Measurements from ENCODE around the gene DNAH9.

The DNAH9 gene

DNA sequence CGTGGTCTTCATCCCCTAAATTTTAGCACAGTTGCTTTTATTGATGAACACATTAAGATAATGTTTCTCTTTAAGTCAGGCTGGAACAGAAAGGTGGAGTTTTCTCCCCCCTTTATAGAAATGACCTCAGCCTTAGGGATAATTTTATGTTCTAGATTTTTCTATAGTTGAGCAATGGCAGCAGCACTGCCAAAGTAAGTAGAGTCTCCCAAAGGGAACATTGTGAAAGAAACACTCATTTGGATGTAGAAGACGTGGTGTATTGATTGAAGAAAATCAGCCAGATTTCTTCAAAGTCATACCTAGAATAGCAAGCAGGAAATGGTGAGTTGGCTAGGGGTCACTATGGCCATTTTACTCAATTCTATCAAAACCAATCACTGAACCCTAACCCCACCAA, 122.5 kb downstream of the DNAH9 start:
- Histone ChIP-seq H3K9me2 (replicated peaks; ENCODE audit: control insufficient read depth, low read length) (no peaks in the 10 kb centered on the region), H3K79me2 (ENCODE audit: control insufficient read depth, low read length) (no peaks in the 10 kb centered on the region), H3K4me3 (ENCODE audit: low read length) (no peak overlapping the region), H3K9me3 (ENCODE audit: control insufficient read depth, insufficient read depth, low read length) (no peaks in the 10 kb centered on the region), H3K4me1 (ENCODE audit: control insufficient read depth, low read length) (no peaks in the 10 kb centered on the region), H3K4me2 (ENCODE audit: low read length) (no peak overlapping the region), H3K36me3 (ENCODE audit: control insufficient read depth, low read length) (no peaks in the 10 kb centered on the region), H3F3A (ENCODE audit: control insufficient read depth, insufficient read depth) (no peaks in the 10 kb centered on the region), H3K27ac (ENCODE audit: low read depth, low read length) (no peak overlapping the region), H4K20me1 (ENCODE audit: control insufficient read depth, insufficient read depth, low read depth, low read length) (no peaks in the 10 kb centered on the region), H3K27me3 (ENCODE audit: control insufficient read depth, low read length) (no peaks in the 10 kb centered on the region)
- no peak for TF ChIP-seq EZH2phosphoT487 (IDR thresholded peaks at IDR 0.05; ENCODE audit: borderline replicate concordance, low read length)
- TF ChIP-seq, protein P1, sequence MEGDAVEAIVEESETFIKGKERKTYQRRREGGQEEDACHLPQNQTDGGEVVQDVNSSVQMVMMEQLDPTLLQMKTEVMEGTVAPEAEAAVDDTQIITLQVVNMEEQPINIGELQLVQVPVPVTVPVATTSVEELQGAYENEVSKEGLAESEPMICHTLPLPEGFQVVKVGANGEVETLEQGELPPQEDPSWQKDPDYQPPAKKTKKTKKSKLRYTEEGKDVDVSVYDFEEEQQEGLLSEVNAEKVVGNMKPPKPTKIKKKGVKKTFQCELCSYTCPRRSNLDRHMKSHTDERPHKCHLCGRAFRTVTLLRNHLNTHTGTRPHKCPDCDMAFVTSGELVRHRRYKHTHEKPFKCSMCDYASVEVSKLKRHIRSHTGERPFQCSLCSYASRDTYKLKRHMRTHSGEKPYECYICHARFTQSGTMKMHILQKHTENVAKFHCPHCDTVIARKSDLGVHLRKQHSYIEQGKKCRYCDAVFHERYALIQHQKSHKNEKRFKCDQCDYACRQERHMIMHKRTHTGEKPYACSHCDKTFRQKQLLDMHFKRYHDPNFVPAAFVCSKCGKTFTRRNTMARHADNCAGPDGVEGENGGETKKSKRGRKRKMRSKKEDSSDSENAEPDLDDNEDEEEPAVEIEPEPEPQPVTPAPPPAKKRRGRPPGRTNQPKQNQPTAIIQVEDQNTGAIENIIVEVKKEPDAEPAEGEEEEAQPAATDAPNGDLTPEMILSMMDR (IDR thresholded peaks at IDR 0.05; ENCODE audit: low read depth, low read length, poor library complexity, severe bottlenecking), result no peak

DNA sequence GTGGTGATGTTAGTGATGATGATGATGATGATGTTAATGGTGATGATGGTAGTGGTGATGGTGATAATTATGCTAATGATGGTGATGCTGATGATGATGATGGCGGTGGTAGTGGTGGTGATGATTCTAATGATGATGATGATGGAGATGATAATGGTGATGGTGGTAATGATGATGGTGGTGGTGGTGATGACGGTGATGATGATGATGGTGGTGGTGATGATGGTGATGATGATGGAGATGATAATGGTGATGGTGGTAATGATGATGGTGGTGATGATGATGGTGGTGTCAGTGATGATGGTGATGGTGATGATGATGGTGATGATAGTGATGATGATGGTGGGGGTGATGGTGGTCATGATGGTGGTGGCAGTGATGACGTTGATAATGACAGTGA, 132.5 kb downstream of the DNAH9 start:
- Histone ChIP-seq H3F3A (ENCODE audit: control insufficient read depth, insufficient read depth) (no peaks in the 10 kb centered on the region), H3K9me3 (ENCODE audit: control insufficient read depth, insufficient read depth, low read length) (no peaks in the 10 kb centered on the region; the same call in 1 of the 2 replicates), H3K27ac (ENCODE audit: low read depth, low read length) (no peak overlapping the region), H3K9me2 (replicated peaks; ENCODE audit: control insufficient read depth, low read length) (no peaks in the 10 kb centered on the region), H3K4me2 (ENCODE audit: low read length) (no peak overlapping the region), H3K4me1 (ENCODE audit: control insufficient read depth, low read length) (no peaks in the 10 kb centered on the region), H3K79me2 (ENCODE audit: control insufficient read depth, low read length) (no peaks in the 10 kb centered on the region), H3K27me3 (ENCODE audit: control insufficient read depth, low read length) (no peaks in the 10 kb centered on the region), H3K4me3 (ENCODE audit: low read length) (no peak overlapping the region), H3K36me3 (ENCODE audit: control insufficient read depth, low read length) (no peaks in the 10 kb centered on the region), H4K20me1 (ENCODE audit: control insufficient read depth, insufficient read depth, low read depth, low read length) (no peaks in the 10 kb centered on the region)
- TF ChIP-seq, protein P1 (IDR thresholded peaks at IDR 0.05; ENCODE audit: low read depth, low read length, poor library complexity, severe bottlenecking), result no peak
- no peak for TF ChIP-seq EZH2phosphoT487 (IDR thresholded peaks at IDR 0.05; ENCODE audit: borderline replicate concordance, low read length)

DNA sequence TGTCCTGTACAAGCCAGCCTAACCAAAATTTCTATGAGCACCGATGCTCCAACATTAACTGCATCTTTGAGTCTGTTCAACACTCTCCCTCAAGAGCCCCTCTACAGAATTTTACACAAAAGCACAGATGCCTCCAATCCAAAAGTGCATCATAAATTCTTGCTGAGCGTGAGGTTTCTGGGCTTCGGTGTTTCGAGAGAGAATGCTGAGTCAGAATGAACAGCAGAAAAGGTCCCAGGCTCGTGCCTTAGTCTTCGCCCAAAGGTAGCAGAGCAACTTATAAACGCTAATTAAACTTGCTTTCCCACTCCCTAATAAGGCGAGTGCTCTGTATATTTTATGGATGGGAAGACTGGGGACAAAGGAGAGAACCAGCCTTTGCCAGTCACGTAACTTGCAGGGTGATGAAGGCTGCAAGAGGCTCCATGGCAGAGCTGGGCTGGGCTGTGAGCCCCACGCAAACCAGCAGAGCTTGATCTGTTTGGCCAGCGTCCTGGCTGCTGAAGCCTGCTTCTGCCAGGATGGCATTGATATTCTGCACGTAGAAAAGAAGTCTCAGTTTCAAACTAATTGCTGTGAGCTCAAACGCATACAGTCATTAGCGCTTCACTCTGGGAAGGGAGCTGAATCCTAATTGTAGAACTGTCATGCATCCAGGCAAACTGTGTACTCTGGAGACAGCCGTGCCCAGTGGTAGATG, 138.5 kb downstream of the DNAH9 start:
- Histone ChIP-seq H3K27ac (ENCODE audit: low read depth, low read length) (no peak overlapping the region), H3K9me2 (replicated peaks; ENCODE audit: control insufficient read depth, low read length) (no peaks in the 10 kb centered on the region), H3K4me2 (ENCODE audit: low read length) (no peak overlapping the region), H3K9me3 (ENCODE audit: control insufficient read depth, insufficient read depth, low read length) (no peaks in the 10 kb centered on the region), H3K4me3 (ENCODE audit: low read length) (no peak overlapping the region), H3K36me3 (ENCODE audit: control insufficient read depth, low read length) (no peaks in the 10 kb centered on the region), H3K79me2 (ENCODE audit: control insufficient read depth, low read length) (no peaks in the 10 kb centered on the region), H3F3A (ENCODE audit: control insufficient read depth, insufficient read depth) (no peaks in the 10 kb centered on the region), H3K27me3 (ENCODE audit: control insufficient read depth, low read length) (no peaks in the 10 kb centered on the region), H3K4me1 (ENCODE audit: control insufficient read depth, low read length) (no peaks in the 10 kb centered on the region), H4K20me1 (ENCODE audit: control insufficient read depth, insufficient read depth, low read depth, low read length) (no peaks in the 10 kb centered on the region)
- TF ChIP-seq EZH2phosphoT487 (IDR thresholded peaks at IDR 0.05; ENCODE audit: borderline replicate concordance, low read length), result no peak
- TF ChIP-seq, protein P1 (IDR thresholded peaks at IDR 0.05; ENCODE audit: low read depth, low read length, poor library complexity, severe bottlenecking), result no peak

Measured in DOHH2 (cell line).